H1 (cell line): ENCODE measurements around the gene LIPI. TPM values are rescaled to one million over a fixed set of nuclear protein-coding genes. Genes with fewer than 3 reads are reported as not detected.

Experiments used
- CTCF ChIA-PET: fragments of 300-600 bp; sonication (Branson Sonifier 250); formaldehyde crosslinking; loops from one replicate; lab custom pipeline; 2021; ENCODE audit not compliant: partially characterized antibody; lab: Charles Lee
- POLR2A ChIA-PET: fragments of 300-600 bp; sonication (Branson Sonifier 250); formaldehyde crosslinking; loops from one replicate; lab custom pipeline; 2021; ENCODE audit warnings: inconsistent platforms; ENCODE audit not compliant: partially characterized antibody; lab: Charles Lee
- DNase-seq, 2 experiments: peaks; one replicate each; pipeline versions ENCODE4 v3.0.0 to v3.0.0-alpha.2; 2010 to 2022; ENCODE audit warnings: low spot score in 2 of 2, low read depth in 1 of 2, mixed read lengths in 1 of 2
- FAIRE-seq: peaks from 2 replicates; lab custom pipeline; 2011; peaks lifted over from hg19 to GRCh38; lab: Jason Lieb, UNC
- H2AFZ ChIP-seq: 2 replicates; pipeline ENCODE4 v1.8.1; 2012; ENCODE audit warnings: low read length, inconsistent platforms
- H2AK5ac ChIP-seq: 2 replicates; pipeline ENCODE4 v1.6.1; 2013; ENCODE audit warnings: low read depth, low read length
- H2BK120ac ChIP-seq: replicated peaks from 2 replicates; pipeline ENCODE3; 2013; ENCODE audit warnings: low read depth, low read length, inconsistent platforms
- H2BK12ac ChIP-seq: 2 replicates; pipeline ENCODE4 v1.6.1; 2013; ENCODE audit warnings: low read depth, low read length
- H2BK15ac ChIP-seq: 2 replicates; pipeline ENCODE4 v1.6.1; 2013; ENCODE audit warnings: low read length
- H2BK20ac ChIP-seq: 2 replicates; pipeline ENCODE4 v1.6.1; 2013; ENCODE audit warnings: low read length
- H2BK5ac ChIP-seq: 2 replicates; pipeline ENCODE4 v1.6.1; 2013; ENCODE audit warnings: low read depth, low read length
- H3K14ac ChIP-seq: 2 replicates; pipeline ENCODE4 v1.6.1; 2013; ENCODE audit warnings: inconsistent platforms; ENCODE audit not compliant: insufficient read length
- H3K18ac ChIP-seq: 2 replicates; pipeline ENCODE4 v1.6.1; 2013; ENCODE audit warnings: low read length; ENCODE audit errors: extremely low read depth
- H3K23ac ChIP-seq: 2 replicates; pipeline ENCODE4 v1.6.1; 2013; ENCODE audit warnings: inconsistent platforms; ENCODE audit not compliant: insufficient read length
- H3K23me2 ChIP-seq: 2 replicates; pipeline ENCODE4 v1.6.1; 2013; ENCODE audit warnings: low read depth, low read length
- H3K27ac ChIP-seq: 2 replicates; pipeline ENCODE4 v1.6.1; 2011; ENCODE audit warnings: low read depth, low read length, inconsistent platforms
- H3K27me3 ChIP-seq, 4 experiments: replicated peaks in 1 of 4; 1 replicate in 1 of 4; 2 replicates in 3 of 4; pipeline versions ENCODE4 v1.6.1 to v1.8.1; 2011 to 2013; ENCODE audit warnings: low read length in 3 of 4, mild to moderate bottlenecking in 3 of 4, inconsistent platforms in 2 of 4, mixed read lengths in 2 of 4, moderate library complexity in 1 of 4; ENCODE audit not compliant: control insufficient read depth in 3 of 4, insufficient read depth in 3 of 4; ENCODE audit errors: extremely low read depth in 1 of 4
- H3K36me3 ChIP-seq, 4 experiments: 2 replicates each; pipeline versions ENCODE4 v1.6.1 to v1.8.1; 2011 to 2013; ENCODE audit warnings: mild to moderate bottlenecking in 4 of 4, low read length in 3 of 4, moderate library complexity in 2 of 4, control low read depth in 1 of 4, inconsistent platforms in 1 of 4; ENCODE audit not compliant: insufficient read depth in 4 of 4, control insufficient read depth in 2 of 4
- H3K4ac ChIP-seq: replicated peaks from 2 replicates; pipeline ENCODE3; 2013; ENCODE audit warnings: low read length, low read depth, mixed read lengths, inconsistent platforms; ENCODE audit not compliant: insufficient read length
- H3K4me1 ChIP-seq, 4 experiments: replicated peaks in 1 of 4; 1 replicate in 1 of 4; 2 replicates in 3 of 4; pipeline versions ENCODE4 v1.6.1 to v1.8.1; 2011 to 2013; ENCODE audit warnings: low read length in 3 of 4, inconsistent platforms in 2 of 4, mixed read lengths in 1 of 4; ENCODE audit not compliant: insufficient read depth in 4 of 4, control insufficient read depth in 3 of 4
- H3K4me2 ChIP-seq, 2 experiments: 2 replicates each; pipeline versions ENCODE4 v1.6.1 to v1.8.1; 2011 to 2013; ENCODE audit warnings: low read depth in 2 of 2, low read length in 2 of 2, control low read depth in 1 of 2, inconsistent platforms in 1 of 2, mild to moderate bottlenecking in 1 of 2; ENCODE audit not compliant: insufficient read depth in 1 of 2
- H3K4me3 ChIP-seq, 4 experiments: fragments of 200-600, 300-600 bp in 1 of 4; sonication (generic), shearing (Covaris generic), sonication (Bioruptor Twin) in 1 of 4; 2 replicates each; pipeline versions ENCODE4 v1.5.1 to v1.8.1; 2011 to 2016; ENCODE audit warnings: low read length in 4 of 4, low read depth in 3 of 4, control low read depth in 2 of 4, inconsistent platforms in 2 of 4, mild to moderate bottlenecking in 2 of 4, mixed read lengths in 1 of 4, moderate library complexity in 1 of 4; ENCODE audit not compliant: insufficient read depth in 2 of 4; ENCODE audit errors: extremely low read depth in 1 of 4
- H3K56ac ChIP-seq: replicated peaks from 2 replicates; pipeline ENCODE3; 2013; ENCODE audit warnings: low read depth, mild to moderate bottlenecking, mixed read lengths, low read length, inconsistent platforms; ENCODE audit not compliant: insufficient read length
- H3K79me1 ChIP-seq: 2 replicates; pipeline ENCODE4 v1.6.1; 2013; ENCODE audit warnings: low read depth, low read length, control low read depth
- H3K79me2 ChIP-seq, 2 experiments: 2 replicates each; pipeline versions ENCODE4 v1.6.1 to v1.8.1; 2012 to 2013; ENCODE audit warnings: low read length in 2 of 2, mild to moderate bottlenecking in 2 of 2, inconsistent platforms in 1 of 2; ENCODE audit not compliant: insufficient read depth in 2 of 2, control insufficient read depth in 1 of 2
- H3K9ac ChIP-seq, 4 experiments: replicated peaks in 1 of 4; 1 replicate in 1 of 4; 2 replicates in 3 of 4; pipeline versions ENCODE4 v1.6.1 to v1.8.1; 2011 to 2013; ENCODE audit warnings: low read depth in 3 of 4, low read length in 3 of 4, control low read depth in 2 of 4, mild to moderate bottlenecking in 2 of 4, moderate library complexity in 2 of 4, inconsistent platforms in 1 of 4; ENCODE audit errors: extremely low read depth in 1 of 4
- H3K9me3 ChIP-seq, 2 experiments: 2 replicates each; pipeline versions ENCODE4 v1.6.1 to v1.8.1; 2012 to 2013; ENCODE audit warnings: mild to moderate bottlenecking in 2 of 2, moderate library complexity in 2 of 2, control low read depth in 1 of 2, inconsistent platforms in 1 of 2, low read depth in 1 of 2, low read length in 1 of 2, mixed read lengths in 1 of 2; ENCODE audit not compliant: insufficient read depth in 2 of 2
- H4K20me1 ChIP-seq, 2 experiments: replicated peaks in 1 of 2; 2 replicates each; pipeline versions ENCODE3 to v1.8.1; 2011 to 2013; ENCODE audit warnings: inconsistent platforms in 2 of 2, low read length in 2 of 2, mild to moderate bottlenecking in 1 of 2; ENCODE audit not compliant: insufficient read depth in 2 of 2, control insufficient read depth in 1 of 2
- H4K5ac ChIP-seq: 2 replicates; pipeline ENCODE4 v1.6.1; 2013; ENCODE audit warnings: low read length, low read depth, mixed read lengths, inconsistent platforms; ENCODE audit not compliant: insufficient read length
- H4K8ac ChIP-seq: 2 replicates; pipeline ENCODE4 v1.8.0; 2013; ENCODE audit warnings: mild to moderate bottlenecking, moderate library complexity, low read length, inconsistent platforms; ENCODE audit not compliant: insufficient read depth; ENCODE audit errors: extremely low read depth
- H4K91ac ChIP-seq: replicated peaks from 2 replicates; pipeline ENCODE3; 2013; ENCODE audit warnings: low read length, mixed read lengths, inconsistent platforms; ENCODE audit not compliant: insufficient read length
- CEBPB ChIP-seq: IDR thresholded peaks from 2 replicates; pipeline ENCODE4 v1.6.1; 2012; ENCODE audit warnings: low read depth, low read length
- TEAD4 ChIP-seq: IDR thresholded peaks from 2 replicates; pipeline ENCODE4 v1.6.1; 2012; ENCODE audit warnings: low read depth, low read length, inconsistent platforms, mixed read lengths
- WGBS, 2 experiments: shearing (Covaris generic) in 1 of 2; methylation state at CpG; one replicate each; pipeline versions ENCODE4 v1.1.6 to v1.1.7; 2013 to 2015; ENCODE audit warnings: low lambda C conversion rate in 2 of 2, mixed read lengths in 2 of 2, inconsistent platforms in 1 of 2, low coverage in 1 of 2, missing lambda C conversion rate in 1 of 2; ENCODE audit not compliant: insufficient replicate concordance in 2 of 2, insufficient coverage in 1 of 2, insufficient read length in 1 of 2; ENCODE audit errors: extremely low coverage in 1 of 2, missing lambda C conversion rate in 1 of 2; 5-methylcytosine and 5-hydroxymethylcytosine counted together
- polyA plus RNA-seq, 7 experiments: library from polyadenylated mRNA; depleted of rRNA in 3 of 7; stranded (reverse) in 5 of 7; unstranded in 2 of 7; fragments of >200 nt in 5 of 7; fragments of 200-250 nt in 2 of 7; gene quantifications; 1 replicate in 5 of 7; 2 replicates in 1 of 7; 4 replicates in 1 of 7; pipeline versions ENCODE4 v1.2.1 to v1.2.3, GENCODE V29; 2011 to 2013; ENCODE audit warnings: missing spikeins in 2 of 7, mixed read lengths in 2 of 7
- total RNA-seq: library from RNA; stranded (reverse); fragmentation: NEBNext Ultra II Directional; extraction: Animal tissue kit (Norgen Biotek cat#: 25700); gene quantifications from 2 replicates; pipeline ENCODE4 v1.2.1, GENCODE V29; 2021

LIPI gene
- total and polyA plus RNA-seq, 2 of the 8 experiments (the other 6 are each of a cell fraction or from before 2014, with no cell fraction given): not detected

DNA sequence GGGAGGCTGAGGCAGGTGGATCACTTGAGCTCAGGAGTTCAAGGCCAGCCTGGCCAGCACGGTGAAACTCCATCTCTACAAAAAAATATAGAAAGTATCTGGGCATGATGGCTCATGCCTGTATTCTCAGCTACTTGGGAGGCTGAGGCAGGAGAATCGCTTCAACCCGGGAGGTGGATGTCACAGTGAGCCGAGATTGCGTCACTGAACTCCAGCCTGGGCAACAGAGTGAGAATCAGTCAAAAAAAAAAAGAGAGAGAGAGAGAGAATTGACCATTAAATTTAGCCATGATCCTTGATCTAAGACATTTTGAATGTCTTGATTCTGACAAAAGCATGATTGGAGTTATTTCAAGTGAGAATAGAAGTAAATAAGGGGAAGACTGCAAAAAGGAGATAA, 24.3 kb upstream of the LIPI start:
- POLR2A ChIA-PET: no interaction called here
- 88% methylated on average over 5 of the region's 5 CpGs; no CpG with 5 or more reads in 1 of the 2 experiments for WGBS, 2 experiments
- no peak overlapping the region for H2BK20ac ChIP-seq

More for the DNA sequence above, 24.3 kb upstream of the LIPI start:
- Histone ChIP-seq H3K4me3 (no peak overlapping the region), H2BK5ac (no peak overlapping the region), H3K14ac (no peak overlapping the region), H2BK15ac (no peak overlapping the region), H3K18ac (no peak overlapping the region), H3K4me1 (peaks cover 0 to 3% (median 0%) of the 10 kb centered on the region in 4 experiments; a peak in 1 of 7 replicates), H3K27me3 (no peaks in the 10 kb centered on the region), H2AK5ac (no peak overlapping the region), H2BK120ac (no peak overlapping the region), H3K23ac (no peak overlapping the region), H3K79me2 (no peaks in the 10 kb centered on the region), H3K4ac (no peak overlapping the region), H3K79me1 (no peaks in the 10 kb centered on the region), H4K20me1 (no peaks in the 10 kb centered on the region), H3K23me2 (no peaks in the 10 kb centered on the region), H4K91ac (no peak overlapping the region), H3K56ac (no peak overlapping the region), H3K9ac (no peak overlapping the region), H3K4me2 (no peak overlapping the region), H2AFZ (no peak overlapping the region; the same call in 1 of the 2 replicates), H3K27ac (no peak overlapping the region), H4K5ac (no peak overlapping the region), H2BK12ac (no peak overlapping the region), H3K36me3 (no peaks in the 10 kb centered on the region), H3K9me3 (peaks cover 2 to 7% of the 10 kb centered on the region in 2 experiments; a peak in 1 of 4 replicates), H4K8ac (no peak overlapping the region)
- no peak for DNase-seq
- CTCF ChIA-PET: no interaction called here
- no peak for FAIRE-seq
- TF ChIP-seq CEBPB (peak; percentile 18; the same call in 1 of the 2 replicates), TEAD4 (no peak)
